ENCODE results near the gene BBOF1.
A peak's percentile ranks its signal among the peaks of the same experiment; 100 is the strongest.

BBOF1 gene

DNA sequence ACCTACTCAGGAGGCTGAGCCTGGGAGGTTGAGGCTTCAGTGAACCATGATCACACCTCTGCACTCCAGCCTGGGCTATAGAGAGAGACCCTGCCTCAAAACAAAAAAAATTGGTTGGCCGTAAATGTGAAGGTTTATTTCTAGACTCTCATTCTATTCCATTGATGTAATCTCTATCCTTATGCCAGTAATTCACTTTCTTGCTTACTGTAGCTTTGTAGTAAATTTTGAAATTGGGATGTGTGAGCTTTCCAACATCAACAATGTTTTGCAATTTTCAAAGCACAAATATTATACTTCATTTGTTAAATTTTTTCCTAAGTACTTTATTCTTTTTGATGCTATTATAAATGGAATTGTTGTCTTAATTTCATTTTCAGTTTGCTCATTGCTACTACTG, 90.2 kb downstream of the BBOF1 start:
- no peak for DNase-seq

DNA sequence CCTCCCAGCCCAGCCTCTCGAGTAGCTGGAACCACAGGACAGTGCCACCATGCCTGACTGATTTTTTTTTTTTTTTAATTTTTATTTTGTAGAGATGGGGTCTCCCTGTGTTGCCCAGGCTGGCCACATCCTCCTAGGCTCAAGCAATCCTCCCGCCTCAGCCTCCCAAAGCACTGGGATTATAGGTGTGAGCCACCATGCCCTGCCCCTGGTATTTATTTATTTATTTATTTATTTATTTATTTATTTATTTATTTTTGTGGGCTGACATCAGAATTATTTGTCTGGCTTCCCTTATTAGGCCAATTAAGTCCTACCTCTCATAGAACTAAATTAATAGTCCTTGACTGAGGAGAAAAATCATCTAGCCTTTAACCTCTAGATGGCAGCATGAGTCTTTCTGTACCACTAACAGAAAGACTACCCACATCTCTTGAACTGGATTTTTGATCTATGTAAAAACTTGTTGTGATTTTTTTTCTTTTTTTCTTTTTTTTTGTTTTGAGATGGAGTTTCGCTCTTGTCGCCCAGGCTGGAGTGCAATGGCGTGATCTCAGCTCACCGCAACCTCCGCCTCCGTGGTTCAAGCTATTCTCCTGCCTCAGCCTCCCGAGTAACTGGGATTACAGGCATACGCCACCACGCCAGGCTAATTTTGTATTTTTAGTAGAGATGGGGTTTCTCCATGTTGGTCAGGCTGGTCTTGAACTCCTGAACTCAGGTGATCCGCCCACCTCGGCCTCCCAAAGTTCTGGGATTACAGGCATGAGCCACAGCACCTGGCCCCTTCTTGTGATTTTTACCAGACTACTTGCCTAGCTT, 92.5 kb downstream of the BBOF1 start:
- peak; percentile 72 for DNase-seq
